H1 (cell line): ENCODE data around the gene MAPKAP1. TPM values are rescaled to one million over a fixed set of nuclear protein-coding genes. Genes with fewer than 3 reads are reported as not detected.

Experiments used
- ASH2L ChIP-seq: fragments of 200-600, 300-600 bp; sonication (generic); IDR thresholded peaks from one replicate; pipeline ENCODE4 v1.7.1; 2017; ENCODE audit warnings: low read length
- CHD2 ChIP-seq: IDR thresholded peaks from 2 replicates; pipeline ENCODE4 v1.6.1; 2012; ENCODE audit warnings: low read length, improper control_type of control experiment
- CHD7 ChIP-seq: fragments of 300-600 bp; sonication (generic); IDR thresholded peaks from 2 replicates; pipeline ENCODE4 v1.7.1; 2012; ENCODE audit warnings: low read length, moderate library complexity, mild to moderate bottlenecking, inconsistent platforms; ENCODE audit not compliant: insufficient replicate concordance
- CREB1 ChIP-seq: IDR thresholded peaks from 2 replicates; pipeline ENCODE4 v1.6.1; 2012; ENCODE audit warnings: inconsistent platforms
- POLR2A ChIP-seq, 2 experiments: IDR thresholded peaks; 1 replicate in 1 of 2; 2 replicates in 1 of 2; pipeline ENCODE4 v1.6.1; 2011; ENCODE audit warnings: low read depth in 2 of 2, low read length in 2 of 2, mild to moderate bottlenecking in 2 of 2; ENCODE audit errors: control extremely low read depth in 1 of 2
- POU5F1 ChIP-seq: IDR thresholded peaks from 2 replicates; pipeline ENCODE4 v1.6.1; 2011; ENCODE audit warnings: low read depth, mild to moderate bottlenecking, low read length, moderate library complexity
- RBBP5 ChIP-seq: IDR thresholded peaks from 2 replicates; pipeline ENCODE4 v1.7.1; 2012; ENCODE audit warnings: low read depth, mild to moderate bottlenecking, inconsistent platforms, low read length, moderate library complexity, borderline replicate concordance
- SAP30 ChIP-seq: fragments of 300-600 bp; sonication (generic); IDR thresholded peaks from 2 replicates; pipeline ENCODE4 v1.7.1; 2012; ENCODE audit warnings: low read length, moderate library complexity, mild to moderate bottlenecking, inconsistent platforms; ENCODE audit not compliant: insufficient read depth, insufficient replicate concordance
- SIN3A ChIP-seq, 2 experiments: IDR thresholded peaks in 1 of 2; conservative IDR thresholded peaks in 1 of 2; 2 replicates each; pipeline ENCODE4 v1.6.1; 2011 to 2012; ENCODE audit warnings: low read length in 2 of 2, improper control_type of control experiment in 1 of 2, low read depth in 1 of 2, mild to moderate bottlenecking in 1 of 2
- TCF12 ChIP-seq: IDR thresholded peaks from 2 replicates; pipeline ENCODE4 v1.6.1; 2011; ENCODE audit warnings: low read depth, mild to moderate bottlenecking, low read length
- YY1 ChIP-seq: IDR thresholded peaks from 2 replicates; pipeline ENCODE4 v1.6.1; 2011; ENCODE audit warnings: low read depth, mild to moderate bottlenecking, low read length
- polyA plus RNA-seq, 7 experiments: library from polyadenylated mRNA; depleted of rRNA in 3 of 7; stranded (reverse) in 5 of 7; unstranded in 2 of 7; fragments of >200 nt in 5 of 7; fragments of 200-250 nt in 2 of 7; gene quantifications; 1 replicate in 5 of 7; 2 replicates in 1 of 7; 4 replicates in 1 of 7; pipeline versions ENCODE4 v1.2.1 to v1.2.3, GENCODE V29; 2011 to 2013; ENCODE audit warnings: missing spikeins in 2 of 7, mixed read lengths in 2 of 7
- total RNA-seq: library from RNA; stranded (reverse); fragmentation: NEBNext Ultra II Directional; extraction: Animal tissue kit (Norgen Biotek cat#: 25700); gene quantifications from 2 replicates; pipeline ENCODE4 v1.2.1, GENCODE V29; 2021

The MAPKAP1 gene
- total and polyA plus RNA-seq, 2 of the 8 experiments (the other 6 are each of a cell fraction or from before 2014, with no cell fraction given), result 79.2 to 140 TPM

GRCh38 chr9:125632321-125633115, 74.5 kb downstream of the MAPKAP1 start (continued):
- TF ChIP-seq CHD7, result no peak
- TF ChIP-seq TCF12, result no peak
- no peak for TF ChIP-seq POU5F1
- no peak for TF ChIP-seq ASH2L
- TF ChIP-seq SAP30, result no peak
- no peak for TF ChIP-seq CREB1
- TF ChIP-seq SIN3A (conservative IDR thresholded peaks at IDR 0.05 in 1 of 2, IDR thresholded peaks at IDR 0.05 in 1 of 2; ENCODE audit: low read depth in 1 of 2, low read length in 2 of 2), result no peak
- no peak for TF ChIP-seq YY1
- TF ChIP-seq RBBP5, result no peak
- no peak for TF ChIP-seq POLR2A (IDR thresholded peaks at IDR 0.05; ENCODE audit: control extremely low read depth in 1 of 2, low read depth in 2 of 2, low read length in 2 of 2)
- TF ChIP-seq CHD2, result no peak
